Measurements from ENCODE around the gene SSBP3. TPM values are rescaled to one million over a fixed set of nuclear protein-coding genes. Genes with fewer than 3 reads are reported as not detected.
A peak's percentile ranks its signal among the peaks of the same experiment; 100 is the strongest.
"Not testable (repeated sequence)": the region's sequence is repeated elsewhere in the genome, so short reads cannot be mapped to it uniquely, and the experiment has no call there.

The SSBP3 gene
- total RNA-seq, 2 donors from 2014 or later = 7.9 to 23.1 TPM

GRCh38 chr1:54428837-54429518 is 22.8 kb upstream of the SSBP3 start:
- ATAC-seq (no peak), DNase-seq (no peak)
- TF ChIP-seq POLR2A (IDR thresholded peaks at IDR 0.05) = no peak
- TF ChIP-seq CTCF (IDR thresholded peaks at IDR 0.05) = no peak
- Histone ChIP-seq H3K4me1 (no peaks in the 10 kb centered on the region), H3K27ac (no peak overlapping the region), H3K4me3 (no peak overlapping the region), H3K36me3 (replicated peaks in 1 of 2; ENCODE audit: insufficient read depth in 1 of 2, low read depth in 2 of 2) (no peaks in the 10 kb centered on the region), H3K27me3 (no peaks in the 10 kb centered on the region), H3K9me3 (no peaks in the 10 kb centered on the region)
- intact Hi-C loops (cut with DNase I) = no loop called here
- 67 to 68% methylated on average over 10 of the region's 10 CpGs for WGBS, 2 donors

- Histone ChIP-seq H3K36me3 (replicated peaks in 1 of 2; ENCODE audit: insufficient read depth in 1 of 2, low read depth in 2 of 2) (no peaks in the 10 kb centered on the region), H3K27me3 (no peaks in the 10 kb centered on the region), H3K4me3 (no peak overlapping the region), H3K9me3 (no peaks in the 10 kb centered on the region), H3K4me1 (peaks cover 15% of the 10 kb centered on the region), H3K27ac (no peak overlapping the region)
- WGBS, 2 donors = 63 to 80% methylated on average over 6 to 9 of the region's 9 CpGs
- no peak for ATAC-seq
- no peak for DNase-seq
- no peak for TF ChIP-seq POLR2A (IDR thresholded peaks at IDR 0.05)
- TF ChIP-seq CTCF (IDR thresholded peaks at IDR 0.05) = no peak
- intact Hi-C loops (cut with DNase I) = no loop called here
Observed at GRCh38 chr1:54425152-54425584, 19.0 kb upstream of the SSBP3 start.

- Histone ChIP-seq H3K27me3 (no peaks in the 10 kb centered on the region), H3K27ac (no peak overlapping the region), H3K36me3 (replicated peaks in 1 of 2; ENCODE audit: insufficient read depth in 1 of 2, low read depth in 2 of 2) (no peaks in the 10 kb centered on the region), H3K9me3 (no peaks in the 10 kb centered on the region), H3K4me1 (peaks cover 15% of the 10 kb centered on the region), H3K4me3 (no peak overlapping the region)
- intact Hi-C loops (cut with DNase I) = no loop called here
- no peak for DNase-seq
- 63 to 87% methylated on average over 2 of the region's 2 CpGs for WGBS, 2 donors
- no peak for TF ChIP-seq POLR2A (IDR thresholded peaks at IDR 0.05)
- no peak for TF ChIP-seq CTCF (IDR thresholded peaks at IDR 0.05)
- no peak for ATAC-seq
Observed at GRCh38 chr1:54424398-54424797, 18.2 kb upstream of the SSBP3 start.

GRCh38 chr1:54421101-54421504 is 14.9 kb upstream of the SSBP3 start:
- 31 to 32% methylated on average over 3 to 4 of the region's 4 CpGs for WGBS, 2 donors

GRCh38 chr1:54418598-54418997 is 12.4 kb upstream of the SSBP3 start:
- H3K36me3 ChIP-seq (replicated peaks in 1 of 2; ENCODE audit: insufficient read depth in 1 of 2, low read depth in 2 of 2); H3K9me3 ChIP-seq; DNase-seq; intact Hi-C loops (cut with DNase I); ATAC-seq; H3K27ac ChIP-seq; H3K4me3 ChIP-seq; H3K27me3 ChIP-seq: not testable (repeated sequence)
- 93 to 97% methylated on average over 6 of the region's 6 CpGs for WGBS, 2 donors
- peaks cover 13% of the 10 kb centered on the region for H3K4me1 ChIP-seq

More at GRCh38 chr1:54421101-54421504, 14.9 kb upstream of the SSBP3 start:
- intact Hi-C loops (cut with DNase I) = no loop called here
- peak; percentile 55 to 85 (median 76) for DNase-seq
- Histone ChIP-seq H3K9me3 (no peaks in the 10 kb centered on the region), H3K36me3 (replicated peaks in 1 of 2; ENCODE audit: insufficient read depth in 1 of 2, low read depth in 2 of 2) (no peaks in the 10 kb centered on the region), H3K4me1 (peaks cover 15% of the 10 kb centered on the region), H3K27ac (peak overlapping the region in 2 of 4 donors; percentile 3 to 41), H3K4me3 (no peak overlapping the region), H3K27me3 (no peaks in the 10 kb centered on the region)
- peak; percentile 79 for ATAC-seq
- TF ChIP-seq POLR2A (IDR thresholded peaks at IDR 0.05) (no peak), CTCF (IDR thresholded peaks at IDR 0.05) (no peak)

Measured in body of pancreas (tissue), 4 donors.